Neutrophil (primary cell): ENCODE data around the gene ROPN1B.
"Not testable (repeated sequence)": the region's sequence is repeated elsewhere in the genome, so short reads cannot be mapped to it uniquely, and the experiment has no call there.

Source experiments
- H3K27ac ChIP-seq: fragments of 200-600 bp; sonication (generic); 2 replicates; pipeline ENCODE4 v1.5.1; 2016; ENCODE audit warnings: mild to moderate bottlenecking, moderate library complexity
- H3K27me3 ChIP-seq: fragments of 200-600 bp; sonication (generic); 2 replicates; pipeline ENCODE4 v1.6.0; 2016; ENCODE audit warnings: mild to moderate bottlenecking
- H3K36me3 ChIP-seq: fragments of 200-600 bp; sonication (generic); 2 replicates; pipeline ENCODE4 v1.5.1; 2017
- H3K4me1 ChIP-seq, 2 experiments: fragments of 200-600 bp in 1 of 2; sonication (generic) in 1 of 2; 1 replicate in 1 of 2; 2 replicates in 1 of 2; pipeline versions ENCODE4 v1.5.1 to v1.6.1; 2013 to 2016; ENCODE audit warnings: low read depth in 1 of 2, low read length in 1 of 2, mild to moderate bottlenecking in 1 of 2, moderate library complexity in 1 of 2; ENCODE audit not compliant: control insufficient read depth in 1 of 2, insufficient read depth in 1 of 2
- H3K4me3 ChIP-seq, 2 experiments: fragments of 200-600 bp in 1 of 2; sonication (generic) in 1 of 2; 1 replicate in 1 of 2; 2 replicates in 1 of 2; pipeline ENCODE4 v1.5.1; 2013 to 2016; ENCODE audit warnings: low read depth in 1 of 2, low read length in 1 of 2, mild to moderate bottlenecking in 1 of 2, moderate library complexity in 1 of 2
- H3K9me3 ChIP-seq: fragments of 200-600 bp; sonication (generic); 2 replicates; pipeline ENCODE4 v1.5.1; 2016
- CTCF ChIP-seq: fragments of 200-600 bp; sonication (generic); IDR thresholded peaks from 2 replicates; pipeline ENCODE4 v1.5.1; 2016; ENCODE audit warnings: antibody characterized with exemption

The ROPN1B gene

GRCh38 chr3:125968701-125969592, at the start of gene ROPN1B:
ROPN1B (plus strand) TSS chr3:125969178; CDS start chr3:125972055, 2,877 bp downstream.
- not testable (repeated sequence) for H3K36me3 ChIP-seq

DNA sequence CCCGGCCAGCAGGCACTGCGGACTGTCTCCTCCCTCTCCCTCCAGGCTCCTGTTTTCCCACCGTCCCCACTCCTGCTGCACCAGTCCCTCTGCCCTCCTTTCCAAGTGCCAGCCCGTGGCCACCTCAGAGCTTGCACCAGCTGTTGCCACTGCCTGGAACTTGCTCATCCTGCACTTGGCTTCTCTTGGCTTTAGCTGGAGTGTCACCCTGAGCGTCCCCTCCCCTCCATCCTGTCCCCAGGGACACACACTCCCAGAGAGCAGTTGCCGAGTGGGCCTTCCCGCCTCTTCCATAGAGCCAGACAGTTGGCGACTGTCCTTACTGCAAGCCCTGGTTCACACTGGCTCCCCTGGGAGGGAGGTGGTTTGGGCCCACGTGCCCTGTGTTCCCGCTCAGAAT, 48.8 kb upstream of the ROPN1B start:
- H3K4me1 ChIP-seq, result peaks cover 3 to 12% of the 10 kb centered on the region in 2 experiments
- not testable (repeated sequence) for H3K36me3 ChIP-seq, H3K9me3 ChIP-seq, H3K27me3 ChIP-seq, H3K4me3 ChIP-seq, H3K27ac ChIP-seq

More at GRCh38 chr3:125968701-125969592, at the start of gene ROPN1B:
- H3K27ac ChIP-seq, H3K4me3 ChIP-seq, H3K9me3 ChIP-seq, H3K4me1 ChIP-seq: not testable (repeated sequence)
- peaks cover 67% of the 10 kb centered on the region for H3K27me3 ChIP-seq

DNA sequence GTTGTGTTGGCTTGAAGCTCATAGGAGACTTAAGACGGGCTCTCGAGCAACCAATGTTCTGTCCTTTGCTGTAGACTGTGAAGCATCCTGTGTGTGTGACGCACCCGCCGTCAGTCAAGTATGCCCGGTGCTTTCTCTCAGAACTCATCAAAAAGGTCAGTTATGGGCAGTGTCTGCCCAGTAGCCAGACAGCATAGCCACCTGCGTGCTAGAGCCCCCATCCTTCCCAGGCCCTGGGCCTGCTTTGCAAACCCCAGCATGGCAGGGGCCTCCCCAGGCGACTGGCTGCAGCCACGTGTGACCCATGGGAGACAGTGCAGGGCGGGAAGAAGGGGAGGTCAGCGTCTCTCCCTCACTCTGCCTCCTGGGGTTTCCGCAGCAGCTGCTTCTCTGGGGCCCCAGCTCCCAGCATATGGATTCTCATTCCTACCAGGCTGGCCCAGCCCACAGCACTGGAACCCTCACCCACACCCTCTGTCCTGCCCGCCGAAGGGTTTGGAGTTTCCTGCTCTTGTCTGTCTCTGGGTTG, 48.2 kb upstream of the ROPN1B start:
- H3K9me3 ChIP-seq, H3K27me3 ChIP-seq, H3K4me1 ChIP-seq, H3K4me3 ChIP-seq, H3K36me3 ChIP-seq, H3K27ac ChIP-seq: not testable (repeated sequence)

DNA sequence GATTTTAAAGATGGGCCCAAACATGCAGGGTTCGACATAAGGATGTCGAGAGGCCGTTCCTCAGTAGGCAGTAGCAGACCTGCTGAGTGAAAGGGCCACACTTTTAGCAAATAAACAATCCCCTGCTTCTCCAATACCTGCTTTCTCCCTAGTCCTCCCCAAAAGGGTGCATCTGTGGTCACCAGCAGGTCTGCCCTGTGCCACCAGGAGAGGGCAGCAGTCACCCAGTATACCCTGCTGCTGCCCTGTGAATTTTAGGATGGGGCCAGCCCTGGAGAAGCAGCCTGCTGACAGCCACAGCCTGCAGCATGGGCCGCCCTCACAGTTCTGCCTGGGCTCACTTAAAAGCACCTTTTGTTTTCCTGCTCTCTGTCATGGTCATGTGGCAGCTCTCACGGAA, 47.3 kb upstream of the ROPN1B start:
- H3K4me3 ChIP-seq, H3K27ac ChIP-seq, H3K27me3 ChIP-seq, H3K36me3 ChIP-seq, H3K4me1 ChIP-seq, H3K9me3 ChIP-seq: not testable (repeated sequence)

DNA sequence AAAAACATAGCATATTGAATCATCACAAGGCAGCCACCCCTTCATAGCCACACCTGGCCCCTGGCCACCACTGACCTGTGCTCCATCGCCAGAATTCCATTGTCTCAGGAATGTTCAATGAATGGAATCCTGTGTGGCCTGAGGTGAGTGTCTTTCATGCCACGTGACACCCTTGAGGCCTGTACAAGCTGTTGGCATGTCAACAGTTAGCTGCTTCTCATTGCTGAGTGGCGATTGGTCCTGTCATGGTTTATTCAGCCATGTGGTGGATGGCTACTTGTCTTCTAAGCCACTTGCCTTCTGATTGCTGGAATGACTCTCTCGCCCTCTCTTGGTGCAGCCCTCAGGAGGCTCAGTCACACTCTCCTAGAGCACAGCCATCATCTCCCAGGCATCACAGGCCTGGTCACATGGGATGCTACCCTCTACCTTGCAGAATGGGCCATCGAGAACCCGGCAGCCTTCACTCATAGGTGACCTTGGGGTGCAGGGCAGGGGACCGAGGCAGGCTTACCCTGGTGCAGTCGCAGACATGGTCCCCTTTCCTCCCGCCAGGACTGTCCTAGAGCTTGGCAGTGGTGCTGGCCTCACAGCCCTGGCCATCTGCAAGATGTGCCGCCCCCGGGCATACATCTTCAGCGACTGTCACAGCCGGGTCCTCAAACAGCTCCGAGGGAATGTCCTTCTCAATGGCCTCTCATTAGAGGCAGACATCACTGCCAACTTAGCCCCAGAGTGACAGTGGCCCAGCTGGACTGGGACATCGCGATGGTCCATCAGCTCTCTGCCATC, 45.5 kb upstream of the ROPN1B start:
- not testable (repeated sequence) for H3K27me3 ChIP-seq, H3K36me3 ChIP-seq, H3K4me3 ChIP-seq, H3K4me1 ChIP-seq, H3K27ac ChIP-seq, H3K9me3 ChIP-seq

- not testable (repeated sequence) for H3K4me1 ChIP-seq, H3K9me3 ChIP-seq, H3K36me3 ChIP-seq, H3K4me3 ChIP-seq, H3K27ac ChIP-seq, H3K27me3 ChIP-seq
Observed at GRCh38 chr3:125924276-125924675, 44.7 kb upstream of the ROPN1B start.

GRCh38 chr3:125925727-125926126, 43.3 kb upstream of the ROPN1B start:
- H3K27ac ChIP-seq, H3K27me3 ChIP-seq, H3K9me3 ChIP-seq, H3K36me3 ChIP-seq, H3K4me3 ChIP-seq, H3K4me1 ChIP-seq: not testable (repeated sequence)

DNA sequence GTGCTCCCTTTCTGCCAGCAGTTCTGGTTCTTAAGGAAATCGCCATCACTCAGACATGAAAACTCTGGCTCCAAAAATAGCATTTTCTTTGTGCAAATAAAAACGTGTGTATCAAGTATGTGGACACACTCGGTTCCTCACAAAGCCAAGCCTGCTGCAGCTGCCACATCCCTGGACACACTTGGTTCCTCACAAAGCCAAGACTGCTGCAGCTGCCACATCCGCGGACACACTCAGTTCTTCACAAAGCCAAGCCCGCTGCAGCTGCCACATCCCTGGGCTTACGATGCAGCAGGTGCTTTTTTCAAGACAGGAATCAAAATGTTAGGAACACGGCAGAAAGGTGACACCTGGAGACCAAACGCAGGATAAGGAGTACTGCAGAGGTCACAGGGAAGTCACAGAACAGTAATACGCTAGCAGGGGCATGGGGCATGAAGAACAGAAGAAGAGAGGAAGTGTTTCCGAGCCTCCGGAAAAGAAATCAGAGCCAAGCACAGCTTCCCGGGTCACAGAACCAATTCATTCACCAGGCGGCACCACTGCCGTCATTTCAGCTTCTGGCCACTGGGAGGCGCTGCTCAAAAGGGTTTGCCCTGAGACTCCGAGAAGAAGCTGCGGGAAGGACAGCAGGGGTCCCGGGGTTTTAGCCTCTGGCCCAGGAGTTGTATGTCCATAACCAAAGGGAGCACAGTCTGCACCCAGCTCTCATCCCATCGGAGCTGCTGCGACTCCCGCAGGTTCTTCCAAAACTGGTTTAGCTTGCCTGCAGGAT, 40.0 kb upstream of the ROPN1B start:
- TF ChIP-seq CTCF, result peak; percentile 41
- H3K36me3 ChIP-seq, H3K9me3 ChIP-seq, H3K27ac ChIP-seq, H3K4me1 ChIP-seq, H3K27me3 ChIP-seq, H3K4me3 ChIP-seq: not testable (repeated sequence)

- not testable (repeated sequence) for H3K36me3 ChIP-seq, H3K4me3 ChIP-seq, H3K4me1 ChIP-seq, H3K27me3 ChIP-seq, H3K9me3 ChIP-seq, H3K27ac ChIP-seq
Observed at GRCh38 chr3:125929765-125930164, 39.2 kb upstream of the ROPN1B start.

GRCh38 chr3:125931355-125931880, 37.6 kb upstream of the ROPN1B start:
- not testable (repeated sequence) for H3K36me3 ChIP-seq, H3K4me1 ChIP-seq, H3K4me3 ChIP-seq, H3K9me3 ChIP-seq, H3K27me3 ChIP-seq, H3K27ac ChIP-seq

- H3K27me3 ChIP-seq, H3K27ac ChIP-seq, H3K4me3 ChIP-seq: not testable (repeated sequence)
Observed at GRCh38 chr3:125933397-125934173, 35.4 kb upstream of the ROPN1B start.

More at GRCh38 chr3:125933397-125934173, 35.4 kb upstream of the ROPN1B start:
- H3K4me1 ChIP-seq, H3K9me3 ChIP-seq, H3K36me3 ChIP-seq: not testable (repeated sequence)
